Measurements from ENCODE around the gene HS6ST1. TPM values are rescaled to one million over a fixed set of nuclear protein-coding genes. Genes with fewer than 3 reads are reported as not detected.

HS6ST1 gene
- total and polyA plus RNA-seq, 2 of the 4 experiments (the other 2 are of a cell fraction), result 29.9 to 36.9 TPM

GRCh38 chr2:128236491-128237035, 82.1 kb downstream of the HS6ST1 start:
- H4K91ac ChIP-seq (ENCODE audit: insufficient read depth, low read depth, low read length), result peak overlapping the region; percentile 45; the same call in 1 of the 2 replicates
- ATAC-seq (ENCODE audit: low read depth) (peak; percentile 68), DNase-seq (peak; percentile 94)
- peak overlapping the region; percentile 85 for H2AFZ ChIP-seq (replicated peaks; ENCODE audit: low read length, poor library complexity)
- no peaks in the 10 kb centered on the region; the same call in 1 of the 2 replicates for H3K27me3 ChIP-seq (ENCODE audit: control insufficient read depth, insufficient read depth, low read length)
- peak overlapping the region; percentile 40 for H3K27ac ChIP-seq (ENCODE audit: insufficient read depth, low read length)
- peak overlapping the region; percentile 32 for H3K4me2 ChIP-seq (ENCODE audit: low read depth, low read length)
- H4K8ac ChIP-seq (ENCODE audit: low read depth in 2 of 2, low read length in 2 of 2), result peak overlapping the region; percentile 3 to 69; a peak in 3 of 4 replicates
- BruUV-seq (replicated peaks), result no TSS peak
- peak overlapping the region; percentile 80 for H3K4ac ChIP-seq (ENCODE audit: low read depth, low read length)
- POLR2A ChIA-PET (ENCODE audit: unreplicated experiment), result no interaction called here
- H2BK20ac ChIP-seq (ENCODE audit: low read depth, low read length), result peak overlapping the region; percentile 76; the same call in 1 of the 2 replicates
- peaks cover 3% of the 10 kb centered on the region for H4K20me1 ChIP-seq (ENCODE audit: insufficient read depth, low read length)
- peak overlapping the region; percentile 32 for H3K18ac ChIP-seq (ENCODE audit: low read depth, low read length)
- no peaks in the 10 kb centered on the region for H3K9me3 ChIP-seq (ENCODE audit: control insufficient read depth, insufficient read depth, low read length)
- peaks cover 12% of the 10 kb centered on the region for H3K9me1 ChIP-seq (ENCODE audit: insufficient read depth, low read length)
- no peak overlapping the region; the same call in 2 of the 3 replicates for H2BK15ac ChIP-seq (ENCODE audit: low read depth, low read length)
- peak; percentile 94 for TF ChIP-seq MAFK (IDR thresholded peaks at IDR 0.05; ENCODE audit: low read depth, low read length)
- no peak for TF ChIP-seq CTCF (conservative IDR thresholded peaks at IDR 0.05; ENCODE audit: low read depth, low read length)
- peak; percentile 56 for TF ChIP-seq FOS (IDR thresholded peaks at IDR 0.05; ENCODE audit: low read depth, low read length)
- H3K79me1 ChIP-seq (ENCODE audit: low read depth in 1 of 2, low read length in 2 of 2), result no peaks in the 10 kb centered on the region
- intact Hi-C loops (cut with micrococcal nuclease) (loop anchor here (2.0 kb wide), 1 partner anchor 70 kb away; no protein-coding TSS in a partner anchor), in situ Hi-C loops (cut with MboI; ENCODE audit: low sequenced_read_pairs) (no loop called here), dilution Hi-C loops (cut with HindIII; ENCODE audit: low sequenced_read_pairs, unreplicated experiment) (no loop called here)
- peak overlapping the region; percentile 58 for H2AK9ac ChIP-seq (replicated peaks; ENCODE audit: low read depth, low read length, poor library complexity)
- peak overlapping the region; percentile 5; the same call in 1 of the 2 replicates for H4K5ac ChIP-seq (ENCODE audit: low read depth, low read length)
- WGBS, 2 experiments (ENCODE audit: extremely low coverage in 2 of 2, insufficient read length in 1 of 2), result 55% methylated on average over 3 of the region's 8 CpGs; no CpG with 5 or more reads in 1 of the 2 experiments
- H3K9ac ChIP-seq (ENCODE audit: low read depth, low read length), result no peak overlapping the region
- H3K23ac ChIP-seq (ENCODE audit: low read depth, low read length), result no peak overlapping the region
- peaks cover 15% of the 10 kb centered on the region for H3K4me1 ChIP-seq (ENCODE audit: control insufficient read depth, insufficient read depth, low read length)
- H3K14ac ChIP-seq (replicated peaks; ENCODE audit: low read depth, low read length), result peak overlapping the region; percentile 67
- peak overlapping the region; percentile 55; the same call in 1 of the 2 replicates for H2AK5ac ChIP-seq (ENCODE audit: low read depth, low read length)
- peak overlapping the region; percentile 84 for H2BK5ac ChIP-seq (ENCODE audit: low read depth, low read length, poor library complexity, severe bottlenecking)
- H3K56ac ChIP-seq (ENCODE audit: extremely low read depth, insufficient read depth, low read length), result no peak overlapping the region
- no peaks in the 10 kb centered on the region for H3K36me3 ChIP-seq (ENCODE audit: control insufficient read depth, insufficient read depth, low read length)
- H2BK120ac ChIP-seq (ENCODE audit: low read depth, low read length), result peak overlapping the region; percentile 75
- no peak overlapping the region for H3K4me3 ChIP-seq (ENCODE audit: insufficient read depth, low read depth, low read length)
- CTCF ChIA-PET, result interaction anchor here (0.9 kb wide), 1 partner anchor 70 kb away, joined by 3 read pairs; no protein-coding TSS in a partner anchor

Measured in IMR-90 (cell line).